Transverse colon (tissue), 4 donors: Measurements from ENCODE around the gene TNFAIP3.

Experiments
- CTCF ChIP-seq, 5 experiments: fragments of 200-600 bp in 3 of 5; fragments of 450-650 bp in 2 of 5; sonication (generic) in 3 of 5; IDR thresholded peaks; 1 replicate in 2 of 5; 2 replicates in 3 of 5; pipeline ENCODE4 v1.5.1; 2016 to 2017; ENCODE audit warnings: antibody characterized with exemption in 5 of 5, inconsistent platforms in 3 of 5, mild to moderate bottlenecking in 2 of 5, moderate library complexity in 1 of 5
- EP300 ChIP-seq: sonication (generic); formaldehyde crosslinking; IDR thresholded peaks from one replicate; pipeline ENCODE4 v1.6.1; 2017; ENCODE audit warnings: antibody characterized with exemption, low read depth
- POLR2A ChIP-seq: fragments of 450-650 bp; IDR thresholded peaks from one replicate; pipeline ENCODE4 v1.6.1; 2016; ENCODE audit warnings: antibody characterized with exemption, mild to moderate bottlenecking, moderate library complexity
- POLR2AphosphoS5 ChIP-seq, 3 donors: sonication (generic); formaldehyde crosslinking; IDR thresholded peaks; one replicate each; pipeline ENCODE4 v1.6.1; 2016; ENCODE audit warnings: antibody characterized with exemption in 3 of 3

GRCh38 chr6:137864812-137865508 lies 2.1 kb upstream of the TNFAIP3 start:
- TF ChIP-seq POLR2A: no peak
- TF ChIP-seq CTCF (IDR thresholded peaks at IDR 0.05): no peak
- no peak for TF ChIP-seq POLR2AphosphoS5 (IDR thresholded peaks at IDR 0.05)
- no peak for TF ChIP-seq EP300
